ENCODE results near the gene FBXO5. TPM values are rescaled to one million over a fixed set of nuclear protein-coding genes. Genes with fewer than 3 reads are reported as not detected.

The FBXO5 gene
- total RNA-seq, 1 experiment from 2014 or later: 47.4 TPM

DNA sequence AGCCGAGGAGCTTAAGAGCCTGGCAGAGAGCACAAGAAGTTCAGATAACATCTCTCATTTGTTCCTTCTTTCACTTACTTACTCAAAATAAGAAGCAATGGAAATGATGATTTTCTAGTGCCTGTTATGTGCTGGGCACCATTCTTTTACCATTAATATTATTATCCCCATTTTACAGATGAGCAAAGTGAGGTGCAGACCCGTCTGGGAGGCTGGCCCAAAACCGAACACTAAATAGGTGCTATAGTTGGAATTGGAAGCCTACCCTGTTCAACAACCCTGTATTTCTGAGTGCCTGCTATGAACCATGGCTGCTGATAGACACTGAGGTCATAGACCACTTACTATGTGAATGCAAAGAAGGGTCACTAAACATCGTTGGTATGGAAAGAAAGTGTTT lies 44.6 kb upstream of the FBXO5 start:
- no peak for ATAC-seq
- H3K36me3 Mint-ChIP-seq: 0 out of 2 replicates have a peak, but pooled peaks cover 3% of the 10 kb centered on the region
- ChIA-PET CTCF (interaction anchor here (0.9 to 1.0 kb wide), 2 partner anchors 73 to 79 kb away, joined by 3 read pairs; no protein-coding TSS in a partner anchor), POLR2A (no interaction called here)
- no peaks in the 10 kb centered on the region for H3K9me3 Mint-ChIP-seq
- no peak for DNase-seq (ENCODE audit: low spot score)
- no peaks in the 10 kb centered on the region for H3K27me3 Mint-ChIP-seq (ENCODE audit: low read depth)
- no peak overlapping the region for H3K27ac Mint-ChIP-seq
- peaks cover 29% of the 10 kb centered on the region for H3K4me1 Mint-ChIP-seq
- H3K4me3 Mint-ChIP-seq: no peak overlapping the region
- TF ChIP-seq, protein P1, sequence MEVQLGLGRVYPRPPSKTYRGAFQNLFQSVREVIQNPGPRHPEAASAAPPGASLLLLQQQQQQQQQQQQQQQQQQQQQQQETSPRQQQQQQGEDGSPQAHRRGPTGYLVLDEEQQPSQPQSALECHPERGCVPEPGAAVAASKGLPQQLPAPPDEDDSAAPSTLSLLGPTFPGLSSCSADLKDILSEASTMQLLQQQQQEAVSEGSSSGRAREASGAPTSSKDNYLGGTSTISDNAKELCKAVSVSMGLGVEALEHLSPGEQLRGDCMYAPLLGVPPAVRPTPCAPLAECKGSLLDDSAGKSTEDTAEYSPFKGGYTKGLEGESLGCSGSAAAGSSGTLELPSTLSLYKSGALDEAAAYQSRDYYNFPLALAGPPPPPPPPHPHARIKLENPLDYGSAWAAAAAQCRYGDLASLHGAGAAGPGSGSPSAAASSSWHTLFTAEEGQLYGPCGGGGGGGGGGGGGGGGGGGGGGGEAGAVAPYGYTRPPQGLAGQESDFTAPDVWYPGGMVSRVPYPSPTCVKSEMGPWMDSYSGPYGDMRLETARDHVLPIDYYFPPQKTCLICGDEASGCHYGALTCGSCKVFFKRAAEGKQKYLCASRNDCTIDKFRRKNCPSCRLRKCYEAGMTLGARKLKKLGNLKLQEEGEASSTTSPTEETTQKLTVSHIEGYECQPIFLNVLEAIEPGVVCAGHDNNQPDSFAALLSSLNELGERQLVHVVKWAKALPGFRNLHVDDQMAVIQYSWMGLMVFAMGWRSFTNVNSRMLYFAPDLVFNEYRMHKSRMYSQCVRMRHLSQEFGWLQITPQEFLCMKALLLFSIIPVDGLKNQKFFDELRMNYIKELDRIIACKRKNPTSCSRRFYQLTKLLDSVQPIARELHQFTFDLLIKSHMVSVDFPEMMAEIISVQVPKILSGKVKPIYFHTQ (CRISPR knock-in tag; IDR thresholded peaks at IDR 0.05): no peak
- TF ChIP-seq MYBL2 (CRISPR knock-in tag; IDR thresholded peaks at IDR 0.05) (no peak), GABPB1 (CRISPR knock-in tag; IDR thresholded peaks at IDR 0.05) (no peak), GRHL2 (CRISPR knock-in tag; IDR thresholded peaks at IDR 0.05; ENCODE audit: insufficient replicate concordance, severe bottlenecking) (no peak), ELF4 (CRISPR knock-in tag; IDR thresholded peaks at IDR 0.05; ENCODE audit: low read depth) (no peak), ZNF317 (CRISPR knock-in tag; IDR thresholded peaks at IDR 0.05; ENCODE audit: borderline replicate concordance, low read depth) (no peak), ZNF232 (CRISPR knock-in tag; IDR thresholded peaks at IDR 0.05) (no peak), ETV6 (CRISPR knock-in tag; IDR thresholded peaks at IDR 0.05) (no peak), RELA (CRISPR knock-in tag; IDR thresholded peaks at IDR 0.05; ENCODE audit: borderline replicate concordance) (no peak), JAZF1 (CRISPR knock-in tag; IDR thresholded peaks at IDR 0.05) (no peak), RORB (CRISPR knock-in tag; IDR thresholded peaks at IDR 0.05) (no peak)
- TF ChIP-seq, protein P2, sequence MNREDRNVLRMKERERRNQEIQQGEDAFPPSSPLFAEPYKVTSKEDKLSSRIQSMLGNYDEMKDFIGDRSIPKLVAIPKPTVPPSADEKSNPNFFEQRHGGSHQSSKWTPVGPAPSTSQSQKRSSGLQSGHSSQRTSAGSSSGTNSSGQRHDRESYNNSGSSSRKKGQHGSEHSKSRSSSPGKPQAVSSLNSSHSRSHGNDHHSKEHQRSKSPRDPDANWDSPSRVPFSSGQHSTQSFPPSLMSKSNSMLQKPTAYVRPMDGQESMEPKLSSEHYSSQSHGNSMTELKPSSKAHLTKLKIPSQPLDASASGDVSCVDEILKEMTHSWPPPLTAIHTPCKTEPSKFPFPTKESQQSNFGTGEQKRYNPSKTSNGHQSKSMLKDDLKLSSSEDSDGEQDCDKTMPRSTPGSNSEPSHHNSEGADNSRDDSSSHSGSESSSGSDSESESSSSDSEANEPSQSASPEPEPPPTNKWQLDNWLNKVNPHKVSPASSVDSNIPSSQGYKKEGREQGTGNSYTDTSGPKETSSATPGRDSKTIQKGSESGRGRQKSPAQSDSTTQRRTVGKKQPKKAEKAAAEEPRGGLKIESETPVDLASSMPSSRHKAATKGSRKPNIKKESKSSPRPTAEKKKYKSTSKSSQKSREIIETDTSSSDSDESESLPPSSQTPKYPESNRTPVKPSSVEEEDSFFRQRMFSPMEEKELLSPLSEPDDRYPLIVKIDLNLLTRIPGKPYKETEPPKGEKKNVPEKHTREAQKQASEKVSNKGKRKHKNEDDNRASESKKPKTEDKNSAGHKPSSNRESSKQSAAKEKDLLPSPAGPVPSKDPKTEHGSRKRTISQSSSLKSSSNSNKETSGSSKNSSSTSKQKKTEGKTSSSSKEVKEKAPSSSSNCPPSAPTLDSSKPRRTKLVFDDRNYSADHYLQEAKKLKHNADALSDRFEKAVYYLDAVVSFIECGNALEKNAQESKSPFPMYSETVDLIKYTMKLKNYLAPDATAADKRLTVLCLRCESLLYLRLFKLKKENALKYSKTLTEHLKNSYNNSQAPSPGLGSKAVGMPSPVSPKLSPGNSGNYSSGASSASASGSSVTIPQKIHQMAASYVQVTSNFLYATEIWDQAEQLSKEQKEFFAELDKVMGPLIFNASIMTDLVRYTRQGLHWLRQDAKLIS (CRISPR knock-in tag; IDR thresholded peaks at IDR 0.05; ENCODE audit: borderline replicate concordance): no peak
- TF ChIP-seq, protein P3, sequence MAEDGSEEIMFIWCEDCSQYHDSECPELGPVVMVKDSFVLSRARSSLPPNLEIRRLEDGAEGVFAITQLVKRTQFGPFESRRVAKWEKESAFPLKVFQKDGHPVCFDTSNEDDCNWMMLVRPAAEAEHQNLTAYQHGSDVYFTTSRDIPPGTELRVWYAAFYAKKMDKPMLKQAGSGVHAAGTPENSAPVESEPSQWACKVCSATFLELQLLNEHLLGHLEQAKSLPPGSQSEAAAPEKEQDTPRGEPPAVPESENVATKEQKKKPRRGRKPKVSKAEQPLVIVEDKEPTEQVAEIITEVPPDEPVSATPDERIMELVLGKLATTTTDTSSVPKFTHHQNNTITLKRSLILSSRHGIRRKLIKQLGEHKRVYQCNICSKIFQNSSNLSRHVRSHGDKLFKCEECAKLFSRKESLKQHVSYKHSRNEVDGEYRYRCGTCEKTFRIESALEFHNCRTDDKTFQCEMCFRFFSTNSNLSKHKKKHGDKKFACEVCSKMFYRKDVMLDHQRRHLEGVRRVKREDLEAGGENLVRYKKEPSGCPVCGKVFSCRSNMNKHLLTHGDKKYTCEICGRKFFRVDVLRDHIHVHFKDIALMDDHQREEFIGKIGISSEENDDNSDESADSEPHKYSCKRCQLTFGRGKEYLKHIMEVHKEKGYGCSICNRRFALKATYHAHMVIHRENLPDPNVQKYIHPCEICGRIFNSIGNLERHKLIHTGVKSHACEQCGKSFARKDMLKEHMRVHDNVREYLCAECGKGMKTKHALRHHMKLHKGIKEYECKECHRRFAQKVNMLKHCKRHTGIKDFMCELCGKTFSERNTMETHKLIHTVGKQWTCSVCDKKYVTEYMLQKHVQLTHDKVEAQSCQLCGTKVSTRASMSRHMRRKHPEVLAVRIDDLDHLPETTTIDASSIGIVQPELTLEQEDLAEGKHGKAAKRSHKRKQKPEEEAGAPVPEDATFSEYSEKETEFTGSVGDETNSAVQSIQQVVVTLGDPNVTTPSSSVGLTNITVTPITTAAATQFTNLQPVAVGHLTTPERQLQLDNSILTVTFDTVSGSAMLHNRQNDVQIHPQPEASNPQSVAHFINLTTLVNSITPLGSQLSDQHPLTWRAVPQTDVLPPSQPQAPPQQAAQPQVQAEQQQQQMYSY (CRISPR knock-in tag; IDR thresholded peaks at IDR 0.05): no peak
- TF ChIP-seq, protein P4, sequence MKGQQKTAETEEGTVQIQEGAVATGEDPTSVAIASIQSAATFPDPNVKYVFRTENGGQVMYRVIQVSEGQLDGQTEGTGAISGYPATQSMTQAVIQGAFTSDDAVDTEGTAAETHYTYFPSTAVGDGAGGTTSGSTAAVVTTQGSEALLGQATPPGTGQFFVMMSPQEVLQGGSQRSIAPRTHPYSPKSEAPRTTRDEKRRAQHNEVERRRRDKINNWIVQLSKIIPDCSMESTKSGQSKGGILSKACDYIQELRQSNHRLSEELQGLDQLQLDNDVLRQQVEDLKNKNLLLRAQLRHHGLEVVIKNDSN (CRISPR knock-in tag; IDR thresholded peaks at IDR 0.05): no peak
- TF ChIP-seq, protein P5, sequence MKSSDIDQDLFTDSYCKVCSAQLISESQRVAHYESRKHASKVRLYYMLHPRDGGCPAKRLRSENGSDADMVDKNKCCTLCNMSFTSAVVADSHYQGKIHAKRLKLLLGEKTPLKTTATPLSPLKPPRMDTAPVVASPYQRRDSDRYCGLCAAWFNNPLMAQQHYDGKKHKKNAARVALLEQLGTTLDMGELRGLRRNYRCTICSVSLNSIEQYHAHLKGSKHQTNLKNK (CRISPR knock-in tag; IDR thresholded peaks at IDR 0.05): no peak
- TF ChIP-seq, protein P6, sequence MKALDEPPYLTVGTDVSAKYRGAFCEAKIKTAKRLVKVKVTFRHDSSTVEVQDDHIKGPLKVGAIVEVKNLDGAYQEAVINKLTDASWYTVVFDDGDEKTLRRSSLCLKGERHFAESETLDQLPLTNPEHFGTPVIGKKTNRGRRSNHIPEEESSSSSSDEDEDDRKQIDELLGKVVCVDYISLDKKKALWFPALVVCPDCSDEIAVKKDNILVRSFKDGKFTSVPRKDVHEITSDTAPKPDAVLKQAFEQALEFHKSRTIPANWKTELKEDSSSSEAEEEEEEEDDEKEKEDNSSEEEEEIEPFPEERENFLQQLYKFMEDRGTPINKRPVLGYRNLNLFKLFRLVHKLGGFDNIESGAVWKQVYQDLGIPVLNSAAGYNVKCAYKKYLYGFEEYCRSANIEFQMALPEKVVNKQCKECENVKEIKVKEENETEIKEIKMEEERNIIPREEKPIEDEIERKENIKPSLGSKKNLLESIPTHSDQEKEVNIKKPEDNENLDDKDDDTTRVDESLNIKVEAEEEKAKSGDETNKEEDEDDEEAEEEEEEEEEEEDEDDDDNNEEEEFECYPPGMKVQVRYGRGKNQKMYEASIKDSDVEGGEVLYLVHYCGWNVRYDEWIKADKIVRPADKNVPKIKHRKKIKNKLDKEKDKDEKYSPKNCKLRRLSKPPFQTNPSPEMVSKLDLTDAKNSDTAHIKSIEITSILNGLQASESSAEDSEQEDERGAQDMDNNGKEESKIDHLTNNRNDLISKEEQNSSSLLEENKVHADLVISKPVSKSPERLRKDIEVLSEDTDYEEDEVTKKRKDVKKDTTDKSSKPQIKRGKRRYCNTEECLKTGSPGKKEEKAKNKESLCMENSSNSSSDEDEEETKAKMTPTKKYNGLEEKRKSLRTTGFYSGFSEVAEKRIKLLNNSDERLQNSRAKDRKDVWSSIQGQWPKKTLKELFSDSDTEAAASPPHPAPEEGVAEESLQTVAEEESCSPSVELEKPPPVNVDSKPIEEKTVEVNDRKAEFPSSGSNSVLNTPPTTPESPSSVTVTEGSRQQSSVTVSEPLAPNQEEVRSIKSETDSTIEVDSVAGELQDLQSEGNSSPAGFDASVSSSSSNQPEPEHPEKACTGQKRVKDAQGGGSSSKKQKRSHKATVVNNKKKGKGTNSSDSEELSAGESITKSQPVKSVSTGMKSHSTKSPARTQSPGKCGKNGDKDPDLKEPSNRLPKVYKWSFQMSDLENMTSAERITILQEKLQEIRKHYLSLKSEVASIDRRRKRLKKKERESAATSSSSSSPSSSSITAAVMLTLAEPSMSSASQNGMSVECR (CRISPR knock-in tag; IDR thresholded peaks at IDR 0.05; ENCODE audit: borderline replicate concordance): no peak
- TF ChIP-seq, protein P7, sequence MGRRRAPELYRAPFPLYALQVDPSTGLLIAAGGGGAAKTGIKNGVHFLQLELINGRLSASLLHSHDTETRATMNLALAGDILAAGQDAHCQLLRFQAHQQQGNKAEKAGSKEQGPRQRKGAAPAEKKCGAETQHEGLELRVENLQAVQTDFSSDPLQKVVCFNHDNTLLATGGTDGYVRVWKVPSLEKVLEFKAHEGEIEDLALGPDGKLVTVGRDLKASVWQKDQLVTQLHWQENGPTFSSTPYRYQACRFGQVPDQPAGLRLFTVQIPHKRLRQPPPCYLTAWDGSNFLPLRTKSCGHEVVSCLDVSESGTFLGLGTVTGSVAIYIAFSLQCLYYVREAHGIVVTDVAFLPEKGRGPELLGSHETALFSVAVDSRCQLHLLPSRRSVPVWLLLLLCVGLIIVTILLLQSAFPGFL (CRISPR knock-in tag; IDR thresholded peaks at IDR 0.05; ENCODE audit: borderline replicate concordance): no peak

All from WTC11 (cell line).